H9 (cell line): ENCODE results near the gene TINAG. TPM values are rescaled to one million over a fixed set of nuclear protein-coding genes. Genes with fewer than 3 reads are reported as not detected.

Experiments used
- DNase-seq: peaks from one replicate; pipeline ENCODE4 v3.0.0-alpha.2; 2017
- H2AFZ ChIP-seq: one replicate; pipeline ENCODE4 v1.6.1; 2013; ENCODE audit warnings: mild to moderate bottlenecking, low read length, control low read depth, moderate library complexity
- H2AK5ac ChIP-seq: 2 replicates; pipeline ENCODE4 v1.6.1; 2013; ENCODE audit warnings: low read length, control low read depth, mixed read lengths; ENCODE audit not compliant: insufficient read length
- H2BK120ac ChIP-seq: one replicate; pipeline ENCODE4 v1.6.1; 2013; ENCODE audit warnings: low read depth, mild to moderate bottlenecking, low read length, control low read depth, inconsistent platforms; ENCODE audit not compliant: poor library complexity, severe bottlenecking
- H2BK12ac ChIP-seq: 2 replicates; pipeline ENCODE4 v1.6.1; 2013; ENCODE audit warnings: low read length, control low read depth, mixed read lengths, low read depth; ENCODE audit not compliant: insufficient read length
- H2BK15ac ChIP-seq: 2 replicates; pipeline ENCODE4 v1.6.1; 2013; ENCODE audit warnings: low read depth, low read length, control low read depth
- H2BK20ac ChIP-seq: one replicate; pipeline ENCODE4 v1.6.1; 2013; ENCODE audit warnings: low read depth, mild to moderate bottlenecking, low read length, control low read depth, inconsistent platforms; ENCODE audit not compliant: poor library complexity, severe bottlenecking
- H2BK5ac ChIP-seq: 2 replicates; pipeline ENCODE4 v1.6.1; 2013; ENCODE audit warnings: low read length, control low read depth, mixed read lengths; ENCODE audit not compliant: insufficient read length
- H3K14ac ChIP-seq: 2 replicates; pipeline ENCODE4 v1.6.1; 2013; ENCODE audit warnings: low read length, control low read depth; ENCODE audit not compliant: insufficient read depth
- H3K18ac ChIP-seq: 2 replicates; pipeline ENCODE4 v1.6.1; 2013; ENCODE audit warnings: low read depth, mild to moderate bottlenecking, mixed read lengths, low read length, control low read depth; ENCODE audit not compliant: insufficient read length
- H3K23ac ChIP-seq: 2 replicates; pipeline ENCODE4 v1.6.1; 2013; ENCODE audit warnings: low read length, control low read depth, mixed read lengths, low read depth; ENCODE audit not compliant: insufficient read length
- H3K23me2 ChIP-seq: 2 replicates; pipeline ENCODE4 v1.6.1; 2013; ENCODE audit warnings: low read depth, mild to moderate bottlenecking, mixed read lengths, low read length, control low read depth; ENCODE audit not compliant: insufficient read length, poor library complexity, severe bottlenecking
- H3K27ac ChIP-seq: 2 replicates; pipeline ENCODE4 v1.5.1; 2013; ENCODE audit warnings: low read length, control low read depth, mixed read lengths, low read depth; ENCODE audit not compliant: insufficient read length
- H3K27me3 ChIP-seq: 2 replicates; pipeline ENCODE4 v1.6.1; 2013; ENCODE audit warnings: low read length, control low read depth, inconsistent platforms; ENCODE audit not compliant: insufficient read depth
- H3K4ac ChIP-seq: 2 replicates; pipeline ENCODE4 v1.6.1; 2013; ENCODE audit warnings: low read depth, mild to moderate bottlenecking, control low read depth, inconsistent platforms, low read length, moderate library complexity
- H3K4me1 ChIP-seq: 2 replicates; pipeline ENCODE4 v1.6.1; 2013; ENCODE audit warnings: low read length, control low read depth, inconsistent platforms; ENCODE audit not compliant: insufficient read depth
- H3K4me2 ChIP-seq: 2 replicates; pipeline ENCODE4 v1.6.1; 2013; ENCODE audit warnings: low read length, control low read depth, mixed read lengths; ENCODE audit not compliant: insufficient read length, insufficient read depth
- H3K56ac ChIP-seq: 2 replicates; pipeline ENCODE4 v1.6.1; 2013; ENCODE audit warnings: low read depth, mild to moderate bottlenecking, mixed read lengths, low read length, control low read depth; ENCODE audit not compliant: insufficient read length
- H3K79me1 ChIP-seq: 2 replicates; pipeline ENCODE4 v1.6.1; 2013; ENCODE audit warnings: low read depth, mild to moderate bottlenecking, moderate library complexity, low read length, control low read depth, inconsistent platforms; ENCODE audit not compliant: insufficient read depth, poor library complexity, severe bottlenecking
- H3K79me2 ChIP-seq: 2 replicates; pipeline ENCODE4 v1.6.1; 2013; ENCODE audit warnings: low read length, control low read depth, inconsistent platforms; ENCODE audit not compliant: insufficient read depth
- H3K9ac ChIP-seq: 2 replicates; pipeline ENCODE4 v1.6.1; 2013; ENCODE audit warnings: low read length, control low read depth, mixed read lengths; ENCODE audit not compliant: insufficient read length; ENCODE audit errors: extremely low read depth
- H3K9me3 ChIP-seq: one replicate; pipeline ENCODE4 v1.6.1; 2013; ENCODE audit warnings: low read depth, low read length, inconsistent platforms; ENCODE audit not compliant: control insufficient read depth
- H3T11ph ChIP-seq: one replicate; pipeline ENCODE4 v1.6.1; 2013; ENCODE audit warnings: mild to moderate bottlenecking, low read length, control low read depth, inconsistent platforms
- H4K20me1 ChIP-seq: one replicate; pipeline ENCODE4 v1.6.1; 2013; ENCODE audit not compliant: control insufficient read depth, insufficient read length, insufficient read depth
- H4K5ac ChIP-seq: 2 replicates; pipeline ENCODE4 v1.6.1; 2013; ENCODE audit warnings: low read depth, mild to moderate bottlenecking, mixed read lengths, low read length, control low read depth; ENCODE audit not compliant: insufficient read length
- H4K8ac ChIP-seq: replicated peaks from 2 replicates; pipeline ENCODE4 v1.6.1; 2013; ENCODE audit warnings: low read length, control low read depth, mixed read lengths, low read depth; ENCODE audit not compliant: insufficient read length
- H4K91ac ChIP-seq: 2 replicates; pipeline ENCODE4 v1.6.1; 2013; ENCODE audit warnings: low read depth, mild to moderate bottlenecking, moderate library complexity, mixed read lengths, low read length, control low read depth; ENCODE audit not compliant: insufficient read length
- H3K27ac Mint-ChIP-seq, 3 experiments: 2 replicates in 2 of 3; 3 replicates in 1 of 3; pipeline ENCODE4 v1.8.0; 2020 to 2021; ENCODE audit warnings: mixed read lengths in 3 of 3, mild to moderate bottlenecking in 1 of 3, moderate library complexity in 1 of 3
- H3K27me3 Mint-ChIP-seq: 2 replicates; pipeline ENCODE4 v1.8.0; 2021; ENCODE audit warnings: low read depth, mild to moderate bottlenecking, moderate library complexity, mixed read lengths
- H3K36me3 Mint-ChIP-seq, 3 experiments: 2 replicates in 2 of 3; 3 replicates in 1 of 3; pipeline ENCODE4 v1.8.0; 2020 to 2021; ENCODE audit warnings: low read depth in 3 of 3, mixed read lengths in 3 of 3; ENCODE audit not compliant: insufficient read depth in 1 of 3
- H3K4me1 Mint-ChIP-seq, 2 experiments: 2 replicates each; pipeline ENCODE4 v1.8.0; 2020; ENCODE audit warnings: mixed read lengths in 2 of 2
- H3K4me3 Mint-ChIP-seq, 2 experiments: 2 replicates in 1 of 2; 3 replicates in 1 of 2; pipeline ENCODE4 v1.8.0; 2020 to 2021; ENCODE audit warnings: mild to moderate bottlenecking in 2 of 2, mixed read lengths in 2 of 2, moderate library complexity in 1 of 2
- H3K9me3 Mint-ChIP-seq, 2 experiments: 2 replicates in 1 of 2; 3 replicates in 1 of 2; pipeline ENCODE4 v1.8.0; 2020; ENCODE audit warnings: mild to moderate bottlenecking in 2 of 2, mixed read lengths in 2 of 2, moderate library complexity in 1 of 2
- CTCF ChIP-seq: fragments of 200-600 bp; sonication (generic); conservative IDR thresholded peaks from 3 replicates; pipeline ENCODE4 v1.8.0; 2021; ENCODE audit warnings: antibody characterized with exemption, mild to moderate bottlenecking
- WGBS: extraction: QIAGEN DNeasy Blood & Tissue Kit; methylation state at CpG from one replicate; pipeline ENCODE4 v1.1.7; 2013; ENCODE audit warnings: missing lambda C conversion rate, low lambda C conversion rate, mixed read lengths; ENCODE audit not compliant: insufficient read length; ENCODE audit errors: extremely low coverage; 5-methylcytosine and 5-hydroxymethylcytosine counted together
- total RNA-seq: library from RNA; stranded (reverse); gene quantifications from 2 replicates; pipeline ENCODE4 v1.2.1, GENCODE V29; 2021

Gene TINAG
- total RNA-seq, 1 experiment from 2014 or later: not detected

- H3K79me1 ChIP-seq: no peaks in the 10 kb centered on the region
- no peak overlapping the region; a peak in 1 of 7 replicates for H3K27ac Mint-ChIP-seq
- H2BK5ac ChIP-seq: no peak overlapping the region
- H3K27ac ChIP-seq: no peak overlapping the region
- no peaks in the 10 kb centered on the region for H3K27me3 ChIP-seq
- TF ChIP-seq CTCF: no peak
- no peak overlapping the region for H3K14ac ChIP-seq
- no peak overlapping the region for H2AK5ac ChIP-seq
- no peak overlapping the region for H2BK15ac ChIP-seq
- no peaks in the 10 kb centered on the region for H4K20me1 ChIP-seq
- no peaks in the 10 kb centered on the region for H3K79me2 ChIP-seq
- no CpG with 5 or more reads among the region's 1 CpG for WGBS
- no peaks in the 10 kb centered on the region for H3K36me3 Mint-ChIP-seq
- DNase-seq: no peak
- no peak overlapping the region for H3K4ac ChIP-seq
- H3K27me3 Mint-ChIP-seq: no peaks in the 10 kb centered on the region
- H3K4me3 Mint-ChIP-seq: no peak overlapping the region
- no peak overlapping the region for H2AFZ ChIP-seq
- H4K8ac ChIP-seq: no peak overlapping the region
- H3K18ac ChIP-seq: no peak overlapping the region
- no peaks in the 10 kb centered on the region for H3K9me3 Mint-ChIP-seq
- no peak overlapping the region for H2BK12ac ChIP-seq
- H3K56ac ChIP-seq: no peak overlapping the region
- H3K9ac ChIP-seq: no peak overlapping the region
- H3K4me1 ChIP-seq: no peaks in the 10 kb centered on the region
- H3K9me3 ChIP-seq: no peaks in the 10 kb centered on the region
- no peak overlapping the region for H2BK120ac ChIP-seq
- no peak overlapping the region for H3K4me2 ChIP-seq
- no peaks in the 10 kb centered on the region; a peak in 2 of 4 replicates for H3K4me1 Mint-ChIP-seq
- H4K5ac ChIP-seq: no peak overlapping the region
- no peak overlapping the region for H3T11ph ChIP-seq
- H2BK20ac ChIP-seq: no peak overlapping the region
- H3K23ac ChIP-seq: no peak overlapping the region
- H4K91ac ChIP-seq: no peak overlapping the region
- H3K23me2 ChIP-seq: no peaks in the 10 kb centered on the region
Measured at GRCh38 chr6:54428431-54428830, 120.2 kb downstream of the TINAG start.
